HCT116 (cell line): ENCODE measurements around the gene DDX24. TPM values are rescaled to one million over a fixed set of nuclear protein-coding genes. Genes with fewer than 3 reads are reported as not detected.

Experiments used
- ATAC-seq: fragments of 200-7000 bp; cut with Tn5 transposase; 2 replicates; pipeline ENCODE4 v1.9.1; 2020; ENCODE audit warnings: mild to moderate bottlenecking, moderate library complexity
- BruUV-seq: library from RNA; stranded (reverse); fragments of 400-500 nt; replicated peaks from 2 replicates; lab custom pipeline; 2021; lab: Mats Ljungman, UMichigan
- CTCF ChIA-PET: fragments of 300-600 bp; sonication (Branson Sonifier 250); formaldehyde crosslinking; loops from one replicate; lab custom pipeline; 2021; ENCODE audit warnings: antibody characterized with exemption; lab: Charles Lee
- POLR2A ChIA-PET: fragments of 300-600, 350-600 bp; sonication (Branson Sonifier 250); formaldehyde crosslinking; loops from one replicate; lab custom pipeline; 2021; ENCODE audit warnings: antibody characterized with exemption; lab: Charles Lee
- RAD21 ChIA-PET, 2 experiments: fragments of 300-600 bp; sonication (Branson Sonifier 250); formaldehyde crosslinking; loops; one replicate each; lab custom pipeline; 2023; ENCODE audit warnings: low total read pairs in 2 of 2; ENCODE audit not compliant: uncharacterized antibody in 2 of 2, unreplicated experiment in 2 of 2, low non-redundant PET in 1 of 2; lab: Charles Lee
- DNase-seq: peaks from one replicate; pipeline ENCODE4 v3.0.0-alpha.2; 2010; ENCODE audit warnings: low read depth, low spot score
- H2AFZ ChIP-seq: fragments of 200-600 bp; shearing (Covaris generic), sonication (generic); 2 replicates; pipeline ENCODE4 v1.6.1; 2017; ENCODE audit warnings: low read depth, mixed run types, mixed read lengths, antibody characterized with exemption, low read length; ENCODE audit not compliant: poor library complexity, severe bottlenecking
- H3K27ac ChIP-seq: 2 replicates; pipeline ENCODE4 v1.5.1; 2012; ENCODE audit warnings: low read depth, low read length
- H3K27me3 ChIP-seq: fragments of 200-600 bp; sonication (generic); 2 replicates; pipeline ENCODE4 v1.6.1; 2016; ENCODE audit warnings: mixed run types, low read length, mixed read lengths; ENCODE audit not compliant: insufficient read depth
- H3K36me3 ChIP-seq, 2 experiments: fragments of 200-500 bp in 1 of 2; fragments of 200-600 bp in 1 of 2; sonication (Bioruptor generic) in 1 of 2; sonication (generic) in 1 of 2; 2 replicates each; pipeline versions ENCODE4 v1.5.1 to v1.6.1; 2014 to 2016; ENCODE audit warnings: low read length in 2 of 2, inconsistent platforms in 1 of 2, mixed read lengths in 1 of 2, mixed run types in 1 of 2; ENCODE audit not compliant: insufficient read depth in 2 of 2, control insufficient read depth in 1 of 2
- H3K4me1 ChIP-seq, 2 experiments: fragments of 200-600 bp in 1 of 2; sonication (generic) in 1 of 2; 2 replicates each; pipeline versions ENCODE4 v1.5.1 to v1.6.1; 2012 to 2017; ENCODE audit warnings: low read length in 2 of 2, inconsistent platforms in 1 of 2, mild to moderate bottlenecking in 1 of 2, mixed read lengths in 1 of 2, mixed run types in 1 of 2, moderate library complexity in 1 of 2; ENCODE audit not compliant: insufficient read depth in 2 of 2, control insufficient read depth in 1 of 2
- H3K4me2 ChIP-seq: fragments of 200-600 bp; sonication (generic); 2 replicates; pipeline ENCODE4 v1.6.1; 2017; ENCODE audit warnings: mixed run types, low read length, mixed read lengths
- H3K4me3 ChIP-seq, 2 experiments: fragments of 200-600 bp in 1 of 2; sonication (generic) in 1 of 2; replicated peaks in 1 of 2; 2 replicates each; pipeline ENCODE4 v1.5.1; 2011 to 2016; ENCODE audit warnings: low read length in 2 of 2, control low read depth in 1 of 2, low read depth in 1 of 2, mild to moderate bottlenecking in 1 of 2, mixed read lengths in 1 of 2, mixed run types in 1 of 2
- H3K79me2 ChIP-seq: fragments of 200-600 bp; sonication (generic); 2 replicates; pipeline ENCODE4 v1.6.1; 2017; ENCODE audit warnings: mild to moderate bottlenecking, mixed run types, low read length, moderate library complexity, mixed read lengths; ENCODE audit not compliant: insufficient read depth
- H3K9ac ChIP-seq: fragments of 200-600 bp; sonication (generic); 2 replicates; pipeline ENCODE4 v1.6.1; 2016; ENCODE audit warnings: low read length, mixed read lengths
- H3K9me2 ChIP-seq: fragments of 200-600 bp; sonication (generic), shearing (Covaris generic); 2 replicates; pipeline ENCODE4 v1.6.1; 2017; ENCODE audit warnings: mixed run types, mild to moderate bottlenecking, moderate library complexity; ENCODE audit not compliant: insufficient read depth
- H3K9me3 ChIP-seq, 2 experiments: fragments of 200-500 bp in 1 of 2; fragments of 200-600 bp in 1 of 2; sonication (Bioruptor generic) in 1 of 2; sonication (generic) in 1 of 2; 2 replicates each; pipeline ENCODE4 v1.6.1; 2014 to 2017; ENCODE audit warnings: low read length in 2 of 2, mixed read lengths in 2 of 2, inconsistent platforms in 1 of 2, low read depth in 1 of 2, mild to moderate bottlenecking in 1 of 2, mixed run types in 1 of 2, moderate library complexity in 1 of 2; ENCODE audit not compliant: control insufficient read depth in 1 of 2, insufficient read depth in 1 of 2
- H4K20me1 ChIP-seq: fragments of 200-600 bp; sonication (generic), shearing (Covaris generic); 2 replicates; pipeline ENCODE4 v1.6.1; 2017; ENCODE audit warnings: mixed run types, mild to moderate bottlenecking, moderate library complexity; ENCODE audit not compliant: insufficient read depth
- CBX3 ChIP-seq: IDR thresholded peaks from 2 replicates; pipeline ENCODE4 v1.6.1; 2012; ENCODE audit warnings: low read depth
- CEBPB ChIP-seq: IDR thresholded peaks from 2 replicates; pipeline ENCODE4 v1.6.1; 2012; ENCODE audit warnings: low read depth
- EGR1 ChIP-seq: IDR thresholded peaks from 2 replicates; pipeline ENCODE4 v1.6.1; 2012; ENCODE audit warnings: low read depth
- ELF1 ChIP-seq: IDR thresholded peaks from 2 replicates; pipeline ENCODE4 v1.6.1; 2012; ENCODE audit warnings: low read depth, borderline replicate concordance
- EZH2 ChIP-seq: fragments of 200-600 bp; sonication (generic); IDR thresholded peaks from 2 replicates; pipeline ENCODE4 v1.6.1; 2017; ENCODE audit warnings: antibody characterized with exemption, mixed run types
- EZH2phosphoT487 ChIP-seq: fragments of 200-600 bp; IDR thresholded peaks from 2 replicates; pipeline ENCODE4 v1.6.1; 2018; ENCODE audit warnings: antibody characterized with exemption, borderline replicate concordance
- FOSL1 ChIP-seq: IDR thresholded peaks from 2 replicates; pipeline ENCODE4 v1.6.1; 2012; ENCODE audit warnings: low read depth
- JUND ChIP-seq: IDR thresholded peaks from 2 replicates; pipeline ENCODE4 v1.6.1; 2012
- POLR2A ChIP-seq: IDR thresholded peaks from 2 replicates; pipeline ENCODE4 v1.7.0; 2011; ENCODE audit warnings: borderline replicate concordance; ENCODE audit not compliant: insufficient read depth, insufficient read length; ENCODE audit errors: extremely low read depth
- SP1 ChIP-seq: IDR thresholded peaks from 2 replicates; pipeline ENCODE4 v1.6.1; 2012; ENCODE audit warnings: low read depth
- SRF ChIP-seq: IDR thresholded peaks from 2 replicates; pipeline ENCODE4 v1.6.1; 2012; ENCODE audit warnings: low read depth
- TCF7L2 ChIP-seq: IDR thresholded peaks from 2 replicates; pipeline ENCODE4 v1.7.0; 2011; ENCODE audit warnings: borderline replicate concordance, inconsistent platforms; ENCODE audit not compliant: insufficient read depth, insufficient read length; ENCODE audit errors: extremely low read depth
- ZNF274 ChIP-seq: fragments of 200-500 bp; sonication (Bioruptor generic); IDR thresholded peaks from 2 replicates; pipeline ENCODE4 v1.6.1; 2014; ENCODE audit warnings: mild to moderate bottlenecking, low read depth, low read length, inconsistent platforms
- intact Hi-C: fragments of 100-400 bp; cut with micrococcal nuclease; formaldehyde crosslinking; loops from 2 replicates; pipeline ENCODE4 v1.10.0; 2022
- total RNA-seq: library from RNA; stranded (reverse); gene quantifications from one replicate; pipeline ENCODE4 v1.2.1, GENCODE V29; 2021; ENCODE audit not compliant: unreplicated experiment
- TF ChIP-seq, protein P1 (sequence below): IDR thresholded peaks from 2 replicates; pipeline ENCODE4 v1.6.1; 2012; ENCODE audit warnings: low read depth
- TF ChIP-seq, protein P2 (sequence below): IDR thresholded peaks from 2 replicates; pipeline ENCODE4 v1.6.1; 2012
- TF ChIP-seq, protein P3 (sequence below), 3 experiments: fragments of 200-600 bp in 1 of 3; sonication (generic) in 1 of 3; IDR thresholded peaks in 2 of 3; conservative IDR thresholded peaks in 1 of 3; 2 replicates each; pipeline ENCODE4 v1.5.1; 2012 to 2017; ENCODE audit warnings: low read depth in 2 of 3, low read length in 2 of 3, antibody characterized with exemption in 1 of 3, borderline replicate concordance in 1 of 3, control low read depth in 1 of 3, mild to moderate bottlenecking in 1 of 3, mixed read lengths in 1 of 3, mixed run types in 1 of 3, moderate library complexity in 1 of 3; ENCODE audit not compliant: insufficient read depth in 1 of 3
- TF ChIP-seq, protein P4 (sequence below): IDR thresholded peaks from 2 replicates; pipeline ENCODE4 v1.6.1; 2012

Gene DDX24
- total RNA-seq, 1 experiment from 2014 or later, result 169 TPM

DNA sequence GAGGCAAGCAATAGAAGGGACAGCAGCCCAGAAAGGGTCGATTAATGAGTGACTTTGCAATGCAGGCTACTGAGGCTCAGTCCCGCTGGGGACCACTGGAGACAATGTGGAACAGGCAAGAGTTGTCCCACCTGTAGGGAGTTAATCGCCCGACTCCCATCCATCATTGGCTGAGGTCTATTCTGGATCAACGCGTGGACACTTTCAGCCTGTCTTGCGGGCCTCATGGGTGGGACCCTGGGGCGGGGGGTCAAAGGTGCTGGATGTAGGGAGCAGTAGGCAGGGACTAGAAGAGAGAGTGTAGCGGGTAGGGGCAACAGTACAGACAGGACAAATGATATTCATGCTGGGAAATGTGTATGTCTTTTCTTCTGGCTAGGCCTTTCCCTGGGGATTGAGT lies 42.3 kb upstream of the DDX24 start:
- Histone ChIP-seq H3K4me3 (no peak overlapping the region), H3K27ac (no peak overlapping the region), H3K9me2 (no peaks in the 10 kb centered on the region), H3K79me2 (no peaks in the 10 kb centered on the region), H3K9ac (no peak overlapping the region), H3K9me3 (peaks cover 0 to 11% of the 10 kb centered on the region in 2 experiments; a peak in 2 of 4 replicates), H3K27me3 (peaks cover 3% of the 10 kb centered on the region; the same call in 1 of the 2 replicates), H2AFZ (no peak overlapping the region), H3K4me2 (no peak overlapping the region)
- ATAC-seq (no peak), DNase-seq (no peak)
- RAD21 ChIA-PET, result no interaction called here
- CTCF ChIA-PET, result no interaction called here
- intact Hi-C loops, result no loop called here
- POLR2A ChIA-PET, result no interaction called here
- no TSS peak for BruUV-seq
- TF ChIP-seq ZNF274 (no peak), ELF1 (no peak)
- TF ChIP-seq, all 23 proteins: peak for 0
- no peaks in the 10 kb centered on the region for H3K36me3 ChIP-seq
- H4K20me1 ChIP-seq, result no peaks in the 10 kb centered on the region
- peaks cover 0 to under 1% of the 10 kb centered on the region in 2 experiments; a peak in 1 of 4 replicates for H3K4me1 ChIP-seq

DNA sequence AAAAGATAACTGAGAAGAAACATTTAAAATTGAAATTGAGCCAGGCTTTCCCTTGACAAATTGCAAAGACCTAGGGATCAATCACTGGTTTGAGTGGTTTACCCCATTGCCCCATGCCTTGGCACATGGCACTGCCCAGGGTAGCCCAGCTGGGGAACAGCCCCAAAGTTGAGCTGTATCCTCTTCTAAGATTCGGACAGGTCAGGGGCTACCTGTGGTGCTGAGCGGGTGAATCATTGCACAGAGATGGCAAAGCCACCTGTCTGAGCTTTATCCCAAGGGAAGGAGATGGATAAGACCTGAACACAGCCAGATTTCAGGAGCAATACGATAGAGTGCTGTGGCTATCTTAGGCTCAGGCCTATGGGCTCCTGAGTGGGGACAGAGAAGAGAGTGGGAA lies 41.4 kb upstream of the DDX24 start:
- ChIA-PET CTCF (interaction anchor here (0.6 kb wide), 1 partner anchor 20 kb away, joined by 3 read pairs; no protein-coding TSS in a partner anchor), RAD21 (no interaction called here), POLR2A (no interaction called here)
- Histone ChIP-seq H3K4me3 (no peak overlapping the region), H2AFZ (no peak overlapping the region), H3K27ac (no peak overlapping the region), H3K9me3 (peaks cover 0 to 11% of the 10 kb centered on the region in 2 experiments; a peak in 2 of 4 replicates), H3K4me1 (no peaks in the 10 kb centered on the region), H3K9ac (no peak overlapping the region), H3K36me3 (no peaks in the 10 kb centered on the region), H3K27me3 (peaks cover 3% of the 10 kb centered on the region; the same call in 1 of the 2 replicates), H4K20me1 (no peaks in the 10 kb centered on the region), H3K79me2 (no peaks in the 10 kb centered on the region), H3K9me2 (no peaks in the 10 kb centered on the region), H3K4me2 (no peak overlapping the region)
- DNase-seq, result no peak
- intact Hi-C loops, result no loop called here
- no peak for ATAC-seq
- no TSS peak for BruUV-seq
- no peak for TF ChIP-seq JUND
- TF ChIP-seq, protein P1, sequence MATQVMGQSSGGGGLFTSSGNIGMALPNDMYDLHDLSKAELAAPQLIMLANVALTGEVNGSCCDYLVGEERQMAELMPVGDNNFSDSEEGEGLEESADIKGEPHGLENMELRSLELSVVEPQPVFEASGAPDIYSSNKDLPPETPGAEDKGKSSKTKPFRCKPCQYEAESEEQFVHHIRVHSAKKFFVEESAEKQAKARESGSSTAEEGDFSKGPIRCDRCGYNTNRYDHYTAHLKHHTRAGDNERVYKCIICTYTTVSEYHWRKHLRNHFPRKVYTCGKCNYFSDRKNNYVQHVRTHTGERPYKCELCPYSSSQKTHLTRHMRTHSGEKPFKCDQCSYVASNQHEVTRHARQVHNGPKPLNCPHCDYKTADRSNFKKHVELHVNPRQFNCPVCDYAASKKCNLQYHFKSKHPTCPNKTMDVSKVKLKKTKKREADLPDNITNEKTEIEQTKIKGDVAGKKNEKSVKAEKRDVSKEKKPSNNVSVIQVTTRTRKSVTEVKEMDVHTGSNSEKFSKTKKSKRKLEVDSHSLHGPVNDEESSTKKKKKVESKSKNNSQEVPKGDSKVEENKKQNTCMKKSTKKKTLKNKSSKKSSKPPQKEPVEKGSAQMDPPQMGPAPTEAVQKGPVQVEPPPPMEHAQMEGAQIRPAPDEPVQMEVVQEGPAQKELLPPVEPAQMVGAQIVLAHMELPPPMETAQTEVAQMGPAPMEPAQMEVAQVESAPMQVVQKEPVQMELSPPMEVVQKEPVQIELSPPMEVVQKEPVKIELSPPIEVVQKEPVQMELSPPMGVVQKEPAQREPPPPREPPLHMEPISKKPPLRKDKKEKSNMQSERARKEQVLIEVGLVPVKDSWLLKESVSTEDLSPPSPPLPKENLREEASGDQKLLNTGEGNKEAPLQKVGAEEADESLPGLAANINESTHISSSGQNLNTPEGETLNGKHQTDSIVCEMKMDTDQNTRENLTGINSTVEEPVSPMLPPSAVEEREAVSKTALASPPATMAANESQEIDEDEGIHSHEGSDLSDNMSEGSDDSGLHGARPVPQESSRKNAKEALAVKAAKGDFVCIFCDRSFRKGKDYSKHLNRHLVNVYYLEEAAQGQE, result no peak
- TF ChIP-seq SRF, result no peak
- TF ChIP-seq, protein P2, sequence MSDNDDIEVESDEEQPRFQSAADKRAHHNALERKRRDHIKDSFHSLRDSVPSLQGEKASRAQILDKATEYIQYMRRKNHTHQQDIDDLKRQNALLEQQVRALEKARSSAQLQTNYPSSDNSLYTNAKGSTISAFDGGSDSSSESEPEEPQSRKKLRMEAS, result no peak
- TF ChIP-seq TCF7L2, result no peak
- TF ChIP-seq, protein P3, sequence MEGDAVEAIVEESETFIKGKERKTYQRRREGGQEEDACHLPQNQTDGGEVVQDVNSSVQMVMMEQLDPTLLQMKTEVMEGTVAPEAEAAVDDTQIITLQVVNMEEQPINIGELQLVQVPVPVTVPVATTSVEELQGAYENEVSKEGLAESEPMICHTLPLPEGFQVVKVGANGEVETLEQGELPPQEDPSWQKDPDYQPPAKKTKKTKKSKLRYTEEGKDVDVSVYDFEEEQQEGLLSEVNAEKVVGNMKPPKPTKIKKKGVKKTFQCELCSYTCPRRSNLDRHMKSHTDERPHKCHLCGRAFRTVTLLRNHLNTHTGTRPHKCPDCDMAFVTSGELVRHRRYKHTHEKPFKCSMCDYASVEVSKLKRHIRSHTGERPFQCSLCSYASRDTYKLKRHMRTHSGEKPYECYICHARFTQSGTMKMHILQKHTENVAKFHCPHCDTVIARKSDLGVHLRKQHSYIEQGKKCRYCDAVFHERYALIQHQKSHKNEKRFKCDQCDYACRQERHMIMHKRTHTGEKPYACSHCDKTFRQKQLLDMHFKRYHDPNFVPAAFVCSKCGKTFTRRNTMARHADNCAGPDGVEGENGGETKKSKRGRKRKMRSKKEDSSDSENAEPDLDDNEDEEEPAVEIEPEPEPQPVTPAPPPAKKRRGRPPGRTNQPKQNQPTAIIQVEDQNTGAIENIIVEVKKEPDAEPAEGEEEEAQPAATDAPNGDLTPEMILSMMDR (IDR thresholded peaks at IDR 0.05 in 2 of 3, conservative IDR thresholded peaks at IDR 0.05 in 1 of 3; ENCODE audit: borderline replicate concordance in 1 of 3, insufficient read depth in 1 of 3, low read depth in 2 of 3, low read length in 2 of 3), result no peak
- no peak for TF ChIP-seq POLR2A
- no peak for TF ChIP-seq ELF1
- no peak for TF ChIP-seq ZNF274
- no peak for TF ChIP-seq CBX3
- no peak for TF ChIP-seq EZH2phosphoT487
- no peak for TF ChIP-seq SP1
- TF ChIP-seq, protein P4, sequence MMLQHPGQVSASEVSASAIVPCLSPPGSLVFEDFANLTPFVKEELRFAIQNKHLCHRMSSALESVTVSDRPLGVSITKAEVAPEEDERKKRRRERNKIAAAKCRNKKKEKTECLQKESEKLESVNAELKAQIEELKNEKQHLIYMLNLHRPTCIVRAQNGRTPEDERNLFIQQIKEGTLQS, result no peak
- no peak for TF ChIP-seq FOSL1
- TF ChIP-seq EGR1, result no peak
- no peak for TF ChIP-seq CEBPB
- no peak for TF ChIP-seq EZH2
